Lung (tissue), 12 donors: Measurements from ENCODE around the gene ACCSL. TPM values are rescaled to one million over a fixed set of nuclear protein-coding genes. Genes with fewer than 3 reads are reported as not detected.

Experiments used
- ATAC-seq: fragments of 200-7000 bp; cut with Tn5 transposase; one replicate; pipeline ENCODE4 v1.9.1; 2020; ENCODE audit warnings: moderate number of reproducible peaks; ENCODE audit not compliant: insufficient read depth, low FRiP score
- DNase-seq, 3 donors: peaks; one replicate each; pipeline ENCODE4 v3.0.0-alpha.2; 2013 to 2017
- H3K27ac ChIP-seq, 2 donors: one replicate each; pipeline ENCODE4 v1.5.1; 2013; ENCODE audit warnings: mild to moderate bottlenecking in 2 of 2, moderate library complexity in 2 of 2, control low read depth in 1 of 2, inconsistent platforms in 1 of 2, low read depth in 1 of 2, low read length in 1 of 2
- H3K27me3 ChIP-seq, 3 donors: one replicate each; pipeline ENCODE4 v1.5.1; 2013; ENCODE audit warnings: low read length in 2 of 3; ENCODE audit not compliant: control insufficient read depth in 3 of 3, insufficient read depth in 3 of 3
- H3K36me3 ChIP-seq, 4 donors: one replicate each; pipeline ENCODE4 v1.5.1; 2013; ENCODE audit warnings: low read length in 4 of 4, mild to moderate bottlenecking in 1 of 4, moderate library complexity in 1 of 4; ENCODE audit not compliant: control insufficient read depth in 4 of 4, insufficient read depth in 4 of 4
- H3K4me1 ChIP-seq, 5 donors: one replicate each; pipeline ENCODE4 v1.5.1; 2013; ENCODE audit warnings: low read length in 5 of 5, mild to moderate bottlenecking in 2 of 5, moderate library complexity in 1 of 5; ENCODE audit not compliant: control insufficient read depth in 5 of 5, insufficient read depth in 5 of 5
- H3K4me3 ChIP-seq: one replicate; pipeline ENCODE4 v1.5.1; 2013; ENCODE audit warnings: mild to moderate bottlenecking, control low read depth, moderate library complexity
- H3K9ac ChIP-seq, 2 donors: one replicate each; pipeline ENCODE4 v1.5.1; 2013; ENCODE audit warnings: low read length in 2 of 2, control low read depth in 1 of 2; ENCODE audit not compliant: insufficient read depth in 1 of 2
- H3K9me3 ChIP-seq, 4 donors: one replicate each; pipeline ENCODE4 v1.5.1; 2013; ENCODE audit warnings: low read length in 3 of 4, mild to moderate bottlenecking in 1 of 4, moderate library complexity in 1 of 4; ENCODE audit not compliant: control insufficient read depth in 4 of 4, insufficient read depth in 3 of 4
- WGBS, 2 donors: extraction: QIAGEN DNeasy Blood & Tissue Kit; methylation state at CpG; one replicate each; pipeline ENCODE4 v1.1.7; 2013; 5-methylcytosine and 5-hydroxymethylcytosine counted together
- polyA plus RNA-seq, 2 donors: library from polyadenylated mRNA; stranded (reverse); fragments of 200-250 nt; gene quantifications; one replicate each; pipeline ENCODE4 v1.2.1, GENCODE V29; 2013
- total RNA-seq, 2 donors: library from RNA; depleted of rRNA in 1 of 2; stranded (reverse); fragments of >200 nt in 1 of 2; gene quantifications; one replicate each; pipeline ENCODE4 v1.2.1, GENCODE V29; 2014 to 2021
- TF ChIP-seq, protein P1 (sequence below): IDR thresholded peaks from 2 replicates; pipeline ENCODE4 v1.5.1; 2012; ENCODE audit warnings: mild to moderate bottlenecking; ENCODE audit errors: control extremely low read depth, extremely low read depth
- donor health status: control.
- donor health status: control.
- donor health status: Bipolar disorder and iron deficiency.
- donor health status: healthy.
- donor health status: DM: yes; HTN: yes; CAD: no.

ACCSL gene
- total and polyA plus RNA-seq, 4 donors: 0.02 to 0.14 TPM; not detected in 2

DNA sequence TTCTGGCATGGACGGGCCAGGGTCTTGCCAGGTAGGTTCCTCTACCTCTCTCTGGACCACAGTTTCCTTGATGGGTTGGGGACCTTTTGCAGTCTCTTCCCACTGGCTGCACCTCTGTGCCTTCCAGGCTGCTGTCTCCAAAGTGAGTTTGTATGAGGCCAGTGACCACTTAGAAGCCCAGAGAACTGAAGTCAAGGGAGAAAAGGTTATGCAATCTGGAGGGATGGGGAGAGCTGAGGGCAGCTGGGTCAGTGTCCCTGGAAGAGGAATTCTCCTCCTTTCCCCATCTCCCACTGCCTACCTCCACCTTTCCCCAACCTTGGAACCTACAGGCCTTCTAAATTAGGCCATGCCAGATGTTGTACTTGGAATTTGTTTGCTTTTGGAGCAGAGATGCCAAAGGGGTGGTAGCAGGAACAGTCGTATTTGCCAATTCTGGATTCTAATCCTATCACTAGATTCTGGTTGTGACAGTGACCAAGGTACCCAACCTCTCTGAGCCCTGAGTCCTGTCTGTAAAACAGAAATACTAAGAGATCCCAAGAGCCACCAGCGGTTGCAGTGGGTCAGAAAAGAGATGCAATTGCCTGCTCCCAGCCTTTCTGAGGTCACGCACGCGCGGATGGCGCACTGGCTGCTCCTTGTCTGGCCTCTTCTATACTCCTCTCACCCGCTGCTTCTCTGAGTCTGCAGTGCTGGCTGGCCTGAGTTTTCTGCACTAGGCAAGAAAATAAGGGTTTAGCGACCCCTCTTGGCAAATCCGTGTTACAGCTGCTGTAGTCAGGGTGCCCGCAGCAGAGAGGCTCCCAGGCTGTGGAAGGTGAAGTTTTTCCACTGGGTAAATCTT, 10.7 kb upstream of the ACCSL start:
- Histone ChIP-seq H3K4me1 (peaks cover 0 to 23% (median 8%) of the 10 kb centered on the region in 5 donors), H3K9me3 (peaks cover 0 to 5% (median 2%) of the 10 kb centered on the region in 4 donors), H3K27me3 (no peaks in the 10 kb centered on the region), H3K4me3 (no peak overlapping the region), H3K9ac (no peak overlapping the region), H3K36me3 (no peaks in the 10 kb centered on the region), H3K27ac (no peak overlapping the region)
- TF ChIP-seq, protein P1, sequence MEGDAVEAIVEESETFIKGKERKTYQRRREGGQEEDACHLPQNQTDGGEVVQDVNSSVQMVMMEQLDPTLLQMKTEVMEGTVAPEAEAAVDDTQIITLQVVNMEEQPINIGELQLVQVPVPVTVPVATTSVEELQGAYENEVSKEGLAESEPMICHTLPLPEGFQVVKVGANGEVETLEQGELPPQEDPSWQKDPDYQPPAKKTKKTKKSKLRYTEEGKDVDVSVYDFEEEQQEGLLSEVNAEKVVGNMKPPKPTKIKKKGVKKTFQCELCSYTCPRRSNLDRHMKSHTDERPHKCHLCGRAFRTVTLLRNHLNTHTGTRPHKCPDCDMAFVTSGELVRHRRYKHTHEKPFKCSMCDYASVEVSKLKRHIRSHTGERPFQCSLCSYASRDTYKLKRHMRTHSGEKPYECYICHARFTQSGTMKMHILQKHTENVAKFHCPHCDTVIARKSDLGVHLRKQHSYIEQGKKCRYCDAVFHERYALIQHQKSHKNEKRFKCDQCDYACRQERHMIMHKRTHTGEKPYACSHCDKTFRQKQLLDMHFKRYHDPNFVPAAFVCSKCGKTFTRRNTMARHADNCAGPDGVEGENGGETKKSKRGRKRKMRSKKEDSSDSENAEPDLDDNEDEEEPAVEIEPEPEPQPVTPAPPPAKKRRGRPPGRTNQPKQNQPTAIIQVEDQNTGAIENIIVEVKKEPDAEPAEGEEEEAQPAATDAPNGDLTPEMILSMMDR: peak; percentile 49
- ATAC-seq (peak; percentile 83), DNase-seq (peak; percentile 87 to 93 (median 92))
- WGBS, 2 donors: 30 to 33% methylated on average over 12 of the region's 12 CpGs

DNA sequence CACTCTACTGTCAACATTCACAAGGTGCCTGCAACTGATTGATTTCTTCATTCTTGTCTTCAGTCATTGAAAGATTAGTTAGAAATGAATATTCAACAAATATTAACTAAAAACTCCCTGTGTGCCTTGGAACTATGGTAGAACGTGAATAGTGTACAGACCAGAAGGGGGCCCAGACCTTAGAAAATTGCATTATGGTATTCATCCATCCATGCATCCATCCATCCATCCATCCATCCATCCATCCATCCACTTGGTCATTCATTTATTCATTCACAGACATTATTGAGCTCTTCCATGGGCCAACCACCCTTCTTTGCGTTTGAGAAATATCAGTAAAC, 10.2 kb upstream of the ACCSL start:
- no peaks in the 10 kb centered on the region for H3K36me3 ChIP-seq
- H3K9me3 ChIP-seq: peaks cover 0 to 5% (median 2%) of the 10 kb centered on the region in 4 donors
- H3K4me3 ChIP-seq: no peak overlapping the region
- no peak overlapping the region for H3K27ac ChIP-seq
- DNase-seq (no peak), ATAC-seq (no peak)
- no peak overlapping the region for H3K9ac ChIP-seq
- no peaks in the 10 kb centered on the region for H3K27me3 ChIP-seq
- TF ChIP-seq, protein P1: no peak
- peaks cover 0 to 18% (median 2%) of the 10 kb centered on the region in 5 donors for H3K4me1 ChIP-seq
- 88 to 90% methylated on average over 2 of the region's 2 CpGs for WGBS, 2 donors

DNA sequence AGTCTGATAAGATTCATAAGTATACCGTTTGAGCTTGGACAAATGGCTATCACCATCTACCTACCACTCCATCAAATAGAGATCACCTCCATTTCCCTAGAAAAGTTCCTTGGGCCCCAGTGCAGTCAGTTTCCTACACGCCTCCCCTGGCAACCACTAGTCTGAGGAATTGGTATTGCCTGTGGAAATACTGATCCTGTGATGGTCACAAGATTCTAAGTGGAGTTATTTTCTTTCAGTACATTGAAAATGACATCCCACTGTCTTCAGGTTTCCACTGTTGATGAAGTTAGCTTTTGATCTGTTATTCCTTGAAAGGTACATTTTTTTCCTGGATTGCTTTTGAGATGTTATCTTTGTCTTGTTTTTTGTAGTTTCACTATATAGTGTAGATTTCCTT, 4.6 kb upstream of the ACCSL start:
- ATAC-seq (no peak), DNase-seq (no peak)
- Histone ChIP-seq H3K9me3 (peaks cover 0 to 5% (median 2%) of the 10 kb centered on the region in 4 donors), H3K27me3 (no peaks in the 10 kb centered on the region), H3K9ac (no peak overlapping the region), H3K4me3 (no peak overlapping the region), H3K36me3 (no peaks in the 10 kb centered on the region), H3K4me1 (no peaks in the 10 kb centered on the region), H3K27ac (no peak overlapping the region)
- WGBS, 2 donors: 82 to 83% methylated on average over 2 of the region's 2 CpGs
- TF ChIP-seq, protein P1: no peak
